PC-9 (cell line): ENCODE measurements around the gene FOXD4L1.
"Not testable (repeated sequence)": the region's sequence is repeated elsewhere in the genome, so short reads cannot be mapped to it uniquely, and the experiment has no call there.

Experiments
- EZH2 ChIP-seq: fragments of 200-600 bp; sonication (generic); IDR thresholded peaks from 2 replicates; pipeline ENCODE4 v1.8.0; 2017; ENCODE audit warnings: antibody characterized with exemption, low read depth
- TF ChIP-seq, protein P1 (sequence below): fragments of 200-600 bp; sonication (generic); conservative IDR thresholded peaks from 2 replicates; pipeline ENCODE4 v1.6.1; 2017; ENCODE audit warnings: mixed run types, antibody characterized with exemption, mild to moderate bottlenecking, moderate library complexity

DNA sequence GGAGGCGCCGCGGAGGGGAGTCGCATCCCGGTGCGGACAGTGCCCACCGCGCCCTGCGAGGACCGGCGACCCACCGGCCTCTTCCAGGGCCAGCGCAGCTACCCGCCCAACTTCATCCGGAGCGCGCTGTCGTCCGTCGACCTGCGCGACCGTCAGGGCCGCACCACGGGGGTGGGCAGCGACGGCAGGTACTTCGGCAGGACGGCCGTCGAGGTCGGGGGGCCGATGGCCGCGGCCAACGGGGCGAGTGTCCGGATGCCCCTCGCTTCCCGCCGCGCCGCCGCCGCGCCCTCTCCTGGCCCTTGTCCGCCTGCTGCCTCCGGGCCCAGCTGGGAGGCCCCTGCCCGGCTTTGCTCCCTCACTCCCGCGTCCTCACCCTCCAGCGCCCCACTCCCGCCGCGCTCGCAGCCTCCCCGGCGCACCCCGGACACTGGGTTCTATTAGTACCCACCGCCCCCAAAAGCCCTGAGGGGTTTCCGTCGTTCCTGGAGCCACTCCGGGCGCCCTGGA, 43.6 kb downstream of the FOXD4L1 start:
- TF ChIP-seq, protein P1, sequence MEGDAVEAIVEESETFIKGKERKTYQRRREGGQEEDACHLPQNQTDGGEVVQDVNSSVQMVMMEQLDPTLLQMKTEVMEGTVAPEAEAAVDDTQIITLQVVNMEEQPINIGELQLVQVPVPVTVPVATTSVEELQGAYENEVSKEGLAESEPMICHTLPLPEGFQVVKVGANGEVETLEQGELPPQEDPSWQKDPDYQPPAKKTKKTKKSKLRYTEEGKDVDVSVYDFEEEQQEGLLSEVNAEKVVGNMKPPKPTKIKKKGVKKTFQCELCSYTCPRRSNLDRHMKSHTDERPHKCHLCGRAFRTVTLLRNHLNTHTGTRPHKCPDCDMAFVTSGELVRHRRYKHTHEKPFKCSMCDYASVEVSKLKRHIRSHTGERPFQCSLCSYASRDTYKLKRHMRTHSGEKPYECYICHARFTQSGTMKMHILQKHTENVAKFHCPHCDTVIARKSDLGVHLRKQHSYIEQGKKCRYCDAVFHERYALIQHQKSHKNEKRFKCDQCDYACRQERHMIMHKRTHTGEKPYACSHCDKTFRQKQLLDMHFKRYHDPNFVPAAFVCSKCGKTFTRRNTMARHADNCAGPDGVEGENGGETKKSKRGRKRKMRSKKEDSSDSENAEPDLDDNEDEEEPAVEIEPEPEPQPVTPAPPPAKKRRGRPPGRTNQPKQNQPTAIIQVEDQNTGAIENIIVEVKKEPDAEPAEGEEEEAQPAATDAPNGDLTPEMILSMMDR, result not testable (repeated sequence)
- not testable (repeated sequence) for TF ChIP-seq EZH2
